Activated naive CD4-positive, alpha-beta T cell treated with anti-CD3 and anti-CD28 coated beads for 36 hours (primary cell): ENCODE measurements around the gene SPNS3. TPM values are rescaled to one million over a fixed set of nuclear protein-coding genes. Genes with fewer than 3 reads are reported as not detected.

Source experiments
- CTCF ChIA-PET: fragments of 350-600 bp; sonication (Branson Sonifier 250); formaldehyde crosslinking; loops from one replicate; lab custom pipeline; 2021; ENCODE audit warnings: antibody characterized with exemption; lab: Charles Lee
- DNase-seq: peaks from one replicate; pipeline ENCODE4 v3.0.0-alpha.2; 2020
- H3K27ac Mint-ChIP-seq: one replicate; pipeline ENCODE4 v1.8.0; 2021; ENCODE audit warnings: mild to moderate bottlenecking, mixed read lengths
- H3K27me3 Mint-ChIP-seq: one replicate; pipeline ENCODE4 v1.8.0; 2021; ENCODE audit warnings: low read depth, mixed read lengths
- H3K36me3 Mint-ChIP-seq: one replicate; pipeline ENCODE4 v1.8.0; 2021; ENCODE audit warnings: low read depth, mixed read lengths
- H3K4me1 Mint-ChIP-seq: one replicate; pipeline ENCODE4 v1.8.0; 2021; ENCODE audit warnings: low read depth, mixed read lengths
- H3K4me3 Mint-ChIP-seq: one replicate; pipeline ENCODE4 v1.8.0; 2021; ENCODE audit warnings: mild to moderate bottlenecking, moderate library complexity, mixed read lengths
- H3K9me3 Mint-ChIP-seq: one replicate; pipeline ENCODE4 v1.8.0; 2021; ENCODE audit warnings: mixed read lengths
- intact Hi-C: fragments of 100-400 bp; cut with micrococcal nuclease; formaldehyde crosslinking; loops from one replicate; pipeline ENCODE4 v1.15.1; 2023
- total RNA-seq, 2 experiments: library from RNA; stranded (reverse); gene quantifications; one replicate each; pipeline ENCODE4 v1.2.3, GENCODE V29; 2021

The SPNS3 gene
- total RNA-seq, 2 experiments from 2014 or later = 17.7 to 20.4 TPM

DNA sequence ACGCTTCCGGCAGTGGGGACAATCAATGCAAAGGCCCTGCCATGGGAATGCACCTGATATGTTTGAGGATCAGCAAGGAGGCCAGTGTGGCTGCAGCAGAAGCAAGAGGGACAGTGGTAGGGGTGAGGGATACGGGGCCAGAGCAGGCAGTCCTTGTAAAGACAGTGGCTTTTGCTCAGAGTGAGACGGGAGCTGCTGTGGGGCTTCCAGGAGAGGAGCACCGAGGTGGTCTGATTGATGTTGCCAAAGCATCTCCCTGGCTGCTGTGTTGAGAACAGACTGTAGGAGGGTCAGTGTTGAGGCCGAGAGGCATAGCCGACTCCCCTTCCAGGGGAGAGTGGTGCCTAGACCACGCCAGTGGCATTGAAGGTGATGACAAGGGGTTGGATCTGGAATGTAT lies 53.6 kb downstream of the SPNS3 start:
- intact Hi-C loops = no loop called here
- peak overlapping the region; percentile 36 for H3K27ac Mint-ChIP-seq
- peak overlapping the region; percentile 18 for H3K4me3 Mint-ChIP-seq
- peaks cover 31% of the 10 kb centered on the region for H3K4me1 Mint-ChIP-seq
- no peaks in the 10 kb centered on the region for H3K9me3 Mint-ChIP-seq
- H3K27me3 Mint-ChIP-seq = no peaks in the 10 kb centered on the region
- no peaks in the 10 kb centered on the region for H3K36me3 Mint-ChIP-seq
- DNase-seq = no peak
- CTCF ChIA-PET = interaction anchor here (1.2 kb wide), 1 partner anchor 78 kb away, joined by 3 read pairs; no protein-coding TSS in a partner anchor

GRCh38 chr17:4487820-4488716 lies 54.3 kb downstream of the SPNS3 start:
- Mint-ChIP-seq H3K4me1 (peaks cover 29% of the 10 kb centered on the region), H3K9me3 (no peaks in the 10 kb centered on the region), H3K27me3 (no peaks in the 10 kb centered on the region), H3K4me3 (no peak overlapping the region), H3K27ac (no peak overlapping the region), H3K36me3 (no peaks in the 10 kb centered on the region)
- intact Hi-C loops = no loop called here
- DNase-seq = no peak
- CTCF ChIA-PET = interaction anchor here (1.2 kb wide), 1 partner anchor 77 kb away, joined by 3 read pairs; no protein-coding TSS in a partner anchor

DNA sequence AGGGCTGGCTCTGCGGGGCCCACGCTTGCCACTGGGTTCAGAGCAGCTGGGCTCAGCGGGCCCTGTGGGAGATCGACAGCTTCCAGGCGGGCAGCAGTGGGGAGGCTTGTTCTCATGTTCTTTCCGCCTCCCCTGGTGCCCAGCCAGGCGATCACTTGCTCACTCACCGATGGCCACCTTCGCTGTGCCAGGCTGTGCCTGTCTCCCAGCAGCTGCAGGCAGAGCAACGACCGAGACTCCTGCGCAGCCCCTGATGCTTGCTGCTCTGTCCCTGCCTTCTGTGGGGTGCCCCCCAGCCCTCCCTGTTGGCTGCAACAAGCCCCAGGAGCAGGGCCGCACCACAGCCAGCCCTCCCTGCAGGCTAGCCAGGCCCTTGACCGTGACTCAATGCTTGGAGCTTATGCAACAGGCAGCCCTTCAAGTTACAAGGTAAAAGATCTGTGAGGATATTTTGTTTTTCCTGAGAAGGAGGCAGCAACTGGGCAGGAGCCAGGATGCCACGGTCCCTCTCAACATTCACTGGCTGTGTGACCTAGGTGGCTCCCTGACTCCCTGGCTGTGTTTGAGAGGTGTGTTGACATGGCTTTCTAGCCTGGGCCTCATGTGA lies 55.4 kb downstream of the SPNS3 start:
- intact Hi-C loops = no loop called here
- Mint-ChIP-seq H3K27ac (no peak overlapping the region), H3K27me3 (no peaks in the 10 kb centered on the region), H3K9me3 (no peaks in the 10 kb centered on the region), H3K4me3 (no peak overlapping the region), H3K4me1 (peaks cover 23% of the 10 kb centered on the region), H3K36me3 (no peaks in the 10 kb centered on the region)
- no peak for DNase-seq
- CTCF ChIA-PET = no interaction called here

- H3K27me3 Mint-ChIP-seq = no peaks in the 10 kb centered on the region
- H3K4me3 Mint-ChIP-seq = no peak overlapping the region
- CTCF ChIA-PET = no interaction called here
- H3K27ac Mint-ChIP-seq = no peak overlapping the region
- H3K4me1 Mint-ChIP-seq = peaks cover 17% of the 10 kb centered on the region
- H3K36me3 Mint-ChIP-seq = no peaks in the 10 kb centered on the region
- intact Hi-C loops = no loop called here
- no peaks in the 10 kb centered on the region for H3K9me3 Mint-ChIP-seq
- DNase-seq = no peak
These were observed 56.4 kb downstream of the SPNS3 start for GRCh38 chr17:4490109-4490591.

GRCh38 chr17:4490637-4491061 lies 56.9 kb downstream of the SPNS3 start:
- H3K4me1 Mint-ChIP-seq = peaks cover 16% of the 10 kb centered on the region
- no peaks in the 10 kb centered on the region for H3K27me3 Mint-ChIP-seq
- H3K9me3 Mint-ChIP-seq = no peaks in the 10 kb centered on the region
- DNase-seq = no peak
- intact Hi-C loops = no loop called here
- no peak overlapping the region for H3K4me3 Mint-ChIP-seq
- CTCF ChIA-PET = no interaction called here
- H3K36me3 Mint-ChIP-seq = no peaks in the 10 kb centered on the region
- H3K27ac Mint-ChIP-seq = no peak overlapping the region

DNA sequence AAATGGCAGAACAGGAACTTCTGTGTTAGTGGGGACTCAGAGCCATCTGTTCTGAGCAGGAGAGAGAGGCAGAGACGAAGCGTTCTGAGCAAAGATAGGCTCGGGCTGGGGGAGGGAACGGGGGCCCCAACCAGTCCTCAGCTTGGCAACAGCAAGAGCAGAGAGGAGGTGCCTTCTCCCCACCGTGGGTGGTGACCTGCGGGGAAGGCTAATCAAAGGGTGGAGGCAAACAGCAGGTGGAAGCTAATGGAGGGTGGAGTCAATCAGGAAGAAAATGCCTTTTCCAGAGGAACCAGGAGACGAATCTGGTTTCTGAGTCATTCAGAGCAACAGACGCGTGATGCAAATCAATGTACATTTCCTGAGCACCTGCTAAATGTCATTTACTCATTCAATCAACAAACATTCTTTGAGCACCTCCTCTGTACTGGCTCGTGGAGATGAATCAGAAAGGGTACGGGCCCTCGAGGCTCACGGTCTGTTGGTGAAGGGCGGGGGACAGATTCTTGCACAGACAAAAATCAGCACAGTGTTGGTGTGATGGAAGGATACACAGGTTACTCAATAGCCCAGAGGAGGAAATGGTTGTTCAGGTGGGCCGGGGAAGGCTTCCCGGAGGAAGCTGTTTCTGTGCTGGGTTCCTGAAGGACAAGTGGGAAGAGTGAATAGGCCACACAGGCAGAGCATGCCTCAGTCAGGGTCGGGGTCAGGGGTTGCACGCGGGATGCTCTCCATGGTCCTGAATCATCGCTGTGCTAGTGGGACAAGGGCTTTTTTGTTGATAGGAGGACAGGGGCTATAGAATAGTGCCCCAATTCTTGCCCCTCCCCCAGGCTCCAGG lies 59.2 kb downstream of the SPNS3 start:
- H3K9me3 Mint-ChIP-seq = no peaks in the 10 kb centered on the region
- H3K4me1 Mint-ChIP-seq = peaks cover 3% of the 10 kb centered on the region
- H3K27me3 Mint-ChIP-seq = no peaks in the 10 kb centered on the region
- H3K4me3 Mint-ChIP-seq = no peak overlapping the region
- intact Hi-C loops = no loop called here
- CTCF ChIA-PET = interaction anchor here (0.6 kb wide), 1 partner anchor 317 kb away, joined by 3 read pairs; no protein-coding TSS in a partner anchor
- DNase-seq = peak; percentile 59
- H3K36me3 Mint-ChIP-seq = no peaks in the 10 kb centered on the region
- H3K27ac Mint-ChIP-seq = no peak overlapping the region

GRCh38 chr17:4497101-4497824 lies 63.5 kb downstream of the SPNS3 start:
- no peak overlapping the region for H3K27ac Mint-ChIP-seq
- H3K4me3 Mint-ChIP-seq = no peak overlapping the region
- DNase-seq = no peak

DNA sequence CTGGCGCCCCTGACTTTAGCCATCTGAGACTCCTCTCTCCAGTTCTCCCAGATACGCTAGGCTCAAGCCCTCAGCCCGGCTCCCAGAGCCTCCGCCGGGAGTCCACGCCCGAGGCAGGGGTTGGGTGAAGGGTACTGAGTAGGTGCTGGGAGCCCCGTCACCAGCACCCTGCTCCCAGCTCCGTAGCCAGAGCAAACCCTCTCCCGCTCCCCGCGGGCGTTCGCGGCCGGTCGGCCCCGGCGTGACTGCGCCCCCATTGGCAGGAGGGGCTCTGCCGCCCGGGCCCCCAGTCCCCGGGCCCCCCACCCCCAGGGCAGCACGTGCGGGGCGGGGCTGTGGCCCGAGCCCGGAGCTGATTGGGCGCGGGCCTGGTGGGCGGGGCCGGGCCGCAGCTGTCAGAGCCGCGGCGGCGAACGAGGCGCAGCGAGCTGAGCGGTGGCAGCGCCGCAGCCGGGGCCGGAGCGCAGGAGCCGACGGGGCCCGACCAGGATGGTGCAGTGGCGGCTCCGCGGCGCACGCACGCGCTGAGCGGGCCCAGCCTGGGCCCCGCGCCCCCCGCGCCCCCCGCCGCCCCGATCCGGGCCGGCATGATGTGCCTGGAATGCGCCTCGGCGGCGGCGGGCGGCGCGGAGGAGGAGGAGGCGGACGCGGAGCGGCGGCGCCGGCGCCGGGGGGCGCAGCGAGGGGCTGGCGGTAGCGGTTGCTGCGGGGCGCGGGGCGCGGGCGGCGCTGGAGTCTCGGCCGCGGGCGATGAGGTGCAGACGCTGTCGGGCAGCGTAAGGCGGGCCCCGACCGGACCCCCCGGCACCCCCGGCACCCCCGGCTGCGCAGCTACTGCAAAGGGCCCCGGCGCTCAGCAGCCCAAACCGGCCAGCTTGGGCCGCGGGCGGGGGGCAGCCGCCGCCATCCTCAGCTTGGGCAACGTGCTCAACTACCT lies 65.0 kb downstream of the SPNS3 start, which contains the start of gene SPNS2:
TSS of gene SPNS2 (plus strand) at position 421 of the 937 bp plus-strand sequence. CDS start at position 588, 167 bp downstream.
- peak; percentile 43 for DNase-seq
- H3K9me3 Mint-ChIP-seq = no peaks in the 10 kb centered on the region
- H3K36me3 Mint-ChIP-seq = no peaks in the 10 kb centered on the region
- H3K27ac Mint-ChIP-seq = no peak within 1 kb of the TSS
- peak within 1 kb of the TSS; percentile 68 for H3K4me3 Mint-ChIP-seq
- peaks cover 17% of the 10 kb centered on the region for H3K4me1 Mint-ChIP-seq
- CTCF ChIA-PET = interaction anchor here (0.6 to 1.2 kb wide), 4 partner anchors 17 to 81 kb away, joined by 3 to 7 read pairs (median 4); no protein-coding TSS in a partner anchor
- peaks cover 34% of the 10 kb centered on the region for H3K27me3 Mint-ChIP-seq
- intact Hi-C loops = no loop called here

More at GRCh38 chr17:4497101-4497824, 63.5 kb downstream of the SPNS3 start:
- Mint-ChIP-seq H3K27me3 (peaks cover 24% of the 10 kb centered on the region), H3K4me1 (peaks cover 20% of the 10 kb centered on the region), H3K9me3 (no peaks in the 10 kb centered on the region), H3K36me3 (no peaks in the 10 kb centered on the region)
- CTCF ChIA-PET = interaction anchor here (0.5 to 1.2 kb wide), 3 partner anchors 24 to 254 kb away, joined by 3 to 4 read pairs (median 3); no protein-coding TSS in a partner anchor
- intact Hi-C loops = no loop called here

DNA sequence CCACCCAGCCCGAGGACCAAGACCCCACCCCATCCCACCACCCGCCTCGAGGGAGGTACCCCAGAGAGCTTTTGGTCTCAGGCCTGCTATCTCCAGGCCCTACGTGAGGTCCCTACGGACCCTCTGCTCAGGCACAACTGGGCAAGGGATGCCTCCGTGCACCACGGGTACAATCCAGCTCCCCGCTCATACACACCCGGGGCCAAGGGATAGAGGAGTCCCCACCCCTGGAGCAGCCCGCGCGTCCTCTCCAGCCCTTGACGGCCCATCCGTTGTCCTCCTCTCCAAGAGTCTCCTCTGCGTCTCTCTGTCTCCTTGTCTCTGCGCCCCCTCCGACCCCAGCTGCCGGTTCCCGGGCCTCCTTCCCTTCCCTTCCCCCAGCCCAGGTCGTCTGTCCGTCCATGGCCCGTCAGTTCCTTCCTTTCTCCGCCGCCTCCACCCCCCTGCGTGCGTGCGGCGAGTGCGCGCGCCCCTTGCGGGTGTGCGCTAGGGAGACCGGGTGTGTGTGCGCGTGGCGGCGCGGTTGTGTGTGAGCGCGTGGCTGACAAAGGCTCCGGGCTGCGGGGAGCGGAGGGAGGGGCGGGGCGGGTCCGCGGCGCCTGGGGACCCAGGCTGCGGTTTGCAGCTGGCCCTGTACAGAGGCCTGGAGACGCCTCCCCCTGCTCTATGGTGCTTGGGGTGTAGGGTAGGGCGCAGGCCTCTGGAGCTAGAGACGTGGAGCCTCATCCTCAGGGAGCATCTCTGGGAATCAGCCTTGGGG lies 65.9 kb downstream of the SPNS3 start:
- Mint-ChIP-seq H3K27me3 (peaks cover 34% of the 10 kb centered on the region), H3K27ac (no peak overlapping the region), H3K4me3 (peak overlapping the region; percentile 68), H3K9me3 (no peaks in the 10 kb centered on the region), H3K36me3 (no peaks in the 10 kb centered on the region), H3K4me1 (peaks cover 19% of the 10 kb centered on the region)
- CTCF ChIA-PET = interaction anchor here (0.6 to 1.2 kb wide), 4 partner anchors 17 to 125 kb away, joined by 3 to 7 read pairs (median 4); no protein-coding TSS in a partner anchor
- peak; percentile 18 for DNase-seq
- intact Hi-C loops = loop anchor here (5.0 kb wide), 1 partner anchor 77 kb away; no protein-coding TSS in a partner anchor

- CTCF ChIA-PET = interaction anchor here (1.1 to 1.2 kb wide), 3 partner anchors 79 to 125 kb away, joined by 3 to 4 read pairs (median 3); no protein-coding TSS in a partner anchor
- H3K27ac Mint-ChIP-seq = no peak overlapping the region
- no peak for DNase-seq
- peaks cover 19% of the 10 kb centered on the region for H3K4me1 Mint-ChIP-seq
- no peaks in the 10 kb centered on the region for H3K36me3 Mint-ChIP-seq
- peak overlapping the region; percentile 25 for H3K4me3 Mint-ChIP-seq
- intact Hi-C loops = loop anchor here (5.0 kb wide), 1 partner anchor 78 kb away; no protein-coding TSS in a partner anchor
- no peaks in the 10 kb centered on the region for H3K9me3 Mint-ChIP-seq
- peaks cover 34% of the 10 kb centered on the region for H3K27me3 Mint-ChIP-seq
These were observed 66.4 kb downstream of the SPNS3 start for GRCh38 chr17:4500191-4500571.
